C4-2B (cell line): ENCODE data around the gene GPR12.

Source experiments
- CTCF ChIP-seq: fragments of 450-650 bp; conservative IDR thresholded peaks from 2 replicates; pipeline ENCODE4 v1.5.1; 2017; ENCODE audit warnings: mild to moderate bottlenecking
- ZFX ChIP-seq: fragments of 450-650 bp; IDR thresholded peaks from 2 replicates; pipeline ENCODE4 v1.6.1; 2017

- TF ChIP-seq CTCF (no peak), ZFX (no peak)
Observed at GRCh38 chr13:26743971-26744370, 16.6 kb downstream of the GPR12 start.
